ENCODE data around the gene PCP4. TPM values are rescaled to one million over a fixed set of nuclear protein-coding genes. Genes with fewer than 3 reads are reported as not detected.

Gene PCP4
- total RNA-seq, 1 donor from 2014 or later = not detected

- peak; percentile 22 for TF ChIP-seq CTCF (IDR thresholded peaks at IDR 0.05; ENCODE audit: unreplicated experiment)
- Mint-ChIP-seq H3K27me3 (ENCODE audit: unreplicated experiment) (peaks cover 2% of the 10 kb centered on the region), H3K4me1 (ENCODE audit: unreplicated experiment) (no peaks in the 10 kb centered on the region), H3K36me3 (ENCODE audit: low read depth, unreplicated experiment) (no peaks in the 10 kb centered on the region), H3K9me3 (ENCODE audit: unreplicated experiment) (peaks cover 10% of the 10 kb centered on the region), H3K27ac (ENCODE audit: unreplicated experiment) (no peak overlapping the region), H3K4me3 (ENCODE audit: unreplicated experiment) (no peak overlapping the region)
- DNase-seq (ENCODE audit: low spot score) = no peak
Measured at GRCh38 chr21:39911286-39912199, 44.3 kb downstream of the PCP4 start.

GRCh38 chr21:39913706-39914305 is 46.6 kb downstream of the PCP4 start:
- Mint-ChIP-seq H3K4me1 (ENCODE audit: unreplicated experiment) (no peaks in the 10 kb centered on the region), H3K27me3 (ENCODE audit: unreplicated experiment) (no peaks in the 10 kb centered on the region), H3K27ac (ENCODE audit: unreplicated experiment) (no peak overlapping the region), H3K4me3 (ENCODE audit: unreplicated experiment) (no peak overlapping the region), H3K9me3 (ENCODE audit: unreplicated experiment) (peaks cover 13% of the 10 kb centered on the region), H3K36me3 (ENCODE audit: low read depth, unreplicated experiment) (no peaks in the 10 kb centered on the region)
- no peak for TF ChIP-seq CTCF (IDR thresholded peaks at IDR 0.05; ENCODE audit: unreplicated experiment)
- no peak for DNase-seq (ENCODE audit: low spot score)

- no peak for DNase-seq (ENCODE audit: low spot score)
- Mint-ChIP-seq H3K9me3 (ENCODE audit: unreplicated experiment) (peaks cover 13% of the 10 kb centered on the region), H3K4me1 (ENCODE audit: unreplicated experiment) (no peaks in the 10 kb centered on the region), H3K27me3 (ENCODE audit: unreplicated experiment) (no peaks in the 10 kb centered on the region), H3K27ac (ENCODE audit: unreplicated experiment) (no peak overlapping the region), H3K36me3 (ENCODE audit: low read depth, unreplicated experiment) (no peaks in the 10 kb centered on the region), H3K4me3 (ENCODE audit: unreplicated experiment) (no peak overlapping the region)
- no peak for TF ChIP-seq CTCF (IDR thresholded peaks at IDR 0.05; ENCODE audit: unreplicated experiment)
Measured at GRCh38 chr21:39915881-39916280, 48.6 kb downstream of the PCP4 start.

- DNase-seq (ENCODE audit: low spot score) = no peak
- TF ChIP-seq CTCF (IDR thresholded peaks at IDR 0.05; ENCODE audit: unreplicated experiment) = no peak
- H3K9me3 Mint-ChIP-seq (ENCODE audit: unreplicated experiment) = peaks cover 8% of the 10 kb centered on the region
- no peaks in the 10 kb centered on the region for H3K36me3 Mint-ChIP-seq (ENCODE audit: low read depth, unreplicated experiment)
- H3K27me3 Mint-ChIP-seq (ENCODE audit: unreplicated experiment) = peaks cover 2% of the 10 kb centered on the region
- H3K27ac Mint-ChIP-seq (ENCODE audit: unreplicated experiment) = no peak overlapping the region
- no peak overlapping the region for H3K4me3 Mint-ChIP-seq (ENCODE audit: unreplicated experiment)
- H3K4me1 Mint-ChIP-seq (ENCODE audit: unreplicated experiment) = no peaks in the 10 kb centered on the region
Measured at GRCh38 chr21:39918558-39918957, 51.3 kb downstream of the PCP4 start.

GRCh38 chr21:39923476-39923875 is 56.2 kb downstream of the PCP4 start:
- H3K36me3 Mint-ChIP-seq (ENCODE audit: low read depth, unreplicated experiment) = no peaks in the 10 kb centered on the region
- TF ChIP-seq CTCF (IDR thresholded peaks at IDR 0.05; ENCODE audit: unreplicated experiment) = no peak
- no peaks in the 10 kb centered on the region for H3K4me1 Mint-ChIP-seq (ENCODE audit: unreplicated experiment)
- H3K9me3 Mint-ChIP-seq (ENCODE audit: unreplicated experiment) = peaks cover 4% of the 10 kb centered on the region
- no peak for DNase-seq (ENCODE audit: low spot score)
- H3K27me3 Mint-ChIP-seq (ENCODE audit: unreplicated experiment) = peaks cover 2% of the 10 kb centered on the region
- H3K27ac Mint-ChIP-seq (ENCODE audit: unreplicated experiment) = no peak overlapping the region
- no peak overlapping the region for H3K4me3 Mint-ChIP-seq (ENCODE audit: unreplicated experiment)
